ENCODE measurements around the gene RMRP. TPM values are rescaled to one million over a fixed set of nuclear protein-coding genes. Genes with fewer than 3 reads are reported as not detected.

RMRP gene
- total RNA-seq, 1 donor, result 30,763 TPM

- TF ChIP-seq, protein P1, sequence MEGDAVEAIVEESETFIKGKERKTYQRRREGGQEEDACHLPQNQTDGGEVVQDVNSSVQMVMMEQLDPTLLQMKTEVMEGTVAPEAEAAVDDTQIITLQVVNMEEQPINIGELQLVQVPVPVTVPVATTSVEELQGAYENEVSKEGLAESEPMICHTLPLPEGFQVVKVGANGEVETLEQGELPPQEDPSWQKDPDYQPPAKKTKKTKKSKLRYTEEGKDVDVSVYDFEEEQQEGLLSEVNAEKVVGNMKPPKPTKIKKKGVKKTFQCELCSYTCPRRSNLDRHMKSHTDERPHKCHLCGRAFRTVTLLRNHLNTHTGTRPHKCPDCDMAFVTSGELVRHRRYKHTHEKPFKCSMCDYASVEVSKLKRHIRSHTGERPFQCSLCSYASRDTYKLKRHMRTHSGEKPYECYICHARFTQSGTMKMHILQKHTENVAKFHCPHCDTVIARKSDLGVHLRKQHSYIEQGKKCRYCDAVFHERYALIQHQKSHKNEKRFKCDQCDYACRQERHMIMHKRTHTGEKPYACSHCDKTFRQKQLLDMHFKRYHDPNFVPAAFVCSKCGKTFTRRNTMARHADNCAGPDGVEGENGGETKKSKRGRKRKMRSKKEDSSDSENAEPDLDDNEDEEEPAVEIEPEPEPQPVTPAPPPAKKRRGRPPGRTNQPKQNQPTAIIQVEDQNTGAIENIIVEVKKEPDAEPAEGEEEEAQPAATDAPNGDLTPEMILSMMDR (IDR thresholded peaks at IDR 0.05; ENCODE audit: insufficient read depth, low read length), result no peak
Observed at GRCh38 chr9:35682520-35683315, 24.9 kb upstream of the RMRP start.

GRCh38 chr9:35682051-35682450 lies 24.2 kb upstream of the RMRP start:
- TF ChIP-seq, protein P1 (IDR thresholded peaks at IDR 0.05; ENCODE audit: insufficient read depth, low read length), result no peak
- no peak for DNase-seq (ENCODE audit: low read depth)
- H3K4me3 ChIP-seq (ENCODE audit: low read depth, low read length), result no peak overlapping the region

More at GRCh38 chr9:35682520-35683315, 24.9 kb upstream of the RMRP start:
- no peak for DNase-seq (ENCODE audit: low read depth)
- no peak overlapping the region for H3K4me3 ChIP-seq (ENCODE audit: low read depth, low read length)

GRCh38 chr9:35681341-35682002 lies 23.7 kb upstream of the RMRP start:
- peak; percentile 17 for DNase-seq (ENCODE audit: low read depth)
- TF ChIP-seq, protein P1 (IDR thresholded peaks at IDR 0.05; ENCODE audit: insufficient read depth, low read length), result no peak
- H3K4me3 ChIP-seq (ENCODE audit: low read depth, low read length), result no peak overlapping the region

GRCh38 chr9:35680331-35681105 lies 22.7 kb upstream of the RMRP start:
- TF ChIP-seq, protein P1 (IDR thresholded peaks at IDR 0.05; ENCODE audit: insufficient read depth, low read length), result no peak
- no peak overlapping the region for H3K4me3 ChIP-seq (ENCODE audit: low read depth, low read length)
- DNase-seq (ENCODE audit: low read depth), result peak; percentile 22

- no peak for DNase-seq (ENCODE audit: low read depth)
- H3K4me3 ChIP-seq (ENCODE audit: low read depth, low read length), result no peak overlapping the region
- TF ChIP-seq, protein P1 (IDR thresholded peaks at IDR 0.05; ENCODE audit: insufficient read depth, low read length), result no peak
Observed at GRCh38 chr9:35679766-35680330, 22.0 kb upstream of the RMRP start.

GRCh38 chr9:35679091-35679490 lies 21.3 kb upstream of the RMRP start:
- H3K4me3 ChIP-seq (ENCODE audit: low read depth, low read length), result no peak overlapping the region

More at GRCh38 chr9:35679091-35679490, 21.3 kb upstream of the RMRP start:
- TF ChIP-seq, protein P1 (IDR thresholded peaks at IDR 0.05; ENCODE audit: insufficient read depth, low read length), result no peak
- no peak for DNase-seq (ENCODE audit: low read depth)

Data from fibroblast of the aortic adventitia (primary cell).